ENCODE data around the gene MCMBP. TPM values are rescaled to one million over a fixed set of nuclear protein-coding genes. Genes with fewer than 3 reads are reported as not detected.
A peak's percentile ranks its signal among the peaks of the same experiment; 100 is the strongest.
"Not testable (repeated sequence)": the region's sequence is repeated elsewhere in the genome, so short reads cannot be mapped to it uniquely, and the experiment has no call there.

The MCMBP gene
- polyA plus RNA-seq, 3 donors: 54.7 to 60.2 (median 58.1) TPM

DNA sequence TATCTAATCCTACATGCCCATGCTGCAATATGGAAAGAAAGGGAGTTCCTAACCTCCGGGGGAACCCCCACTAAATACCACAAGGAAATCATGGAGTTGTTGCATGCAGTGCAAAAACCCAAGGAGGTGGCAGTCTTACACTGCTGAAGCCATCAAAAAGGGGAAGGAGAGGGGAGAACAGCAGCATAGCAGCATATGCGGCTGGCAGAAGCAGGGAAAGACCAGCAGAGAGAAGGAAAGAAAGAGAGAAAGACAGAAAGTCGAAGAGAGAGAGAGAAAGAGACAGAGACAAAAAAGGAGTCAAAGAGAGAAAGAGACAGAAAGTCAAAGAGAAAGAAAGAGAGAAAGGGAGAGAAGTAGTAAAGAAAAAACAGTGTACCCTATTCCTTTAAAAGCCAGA lies 16.1 kb upstream of the MCMBP start:
- not testable (repeated sequence) for DNase-seq

DNA sequence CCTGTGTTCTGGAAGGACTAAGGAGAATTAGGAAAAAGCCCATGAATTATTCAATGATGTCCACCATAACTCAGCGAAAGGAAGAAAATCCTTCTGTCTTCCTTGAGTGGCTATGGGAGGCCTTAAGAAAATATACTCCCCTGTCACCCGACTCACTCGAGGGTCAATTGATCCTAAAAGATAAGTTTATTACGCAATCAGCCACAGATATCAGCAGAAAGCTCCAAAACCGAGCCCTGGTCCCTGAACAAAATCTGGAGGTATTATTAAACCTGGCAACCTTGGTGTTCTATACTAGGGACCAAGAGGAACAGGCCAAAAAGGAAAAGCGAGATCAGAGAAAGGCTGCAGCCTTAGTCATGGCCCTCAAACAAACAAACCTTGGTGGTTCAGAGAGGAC lies 13.4 kb upstream of the MCMBP start:
- not testable (repeated sequence) for DNase-seq

DNA sequence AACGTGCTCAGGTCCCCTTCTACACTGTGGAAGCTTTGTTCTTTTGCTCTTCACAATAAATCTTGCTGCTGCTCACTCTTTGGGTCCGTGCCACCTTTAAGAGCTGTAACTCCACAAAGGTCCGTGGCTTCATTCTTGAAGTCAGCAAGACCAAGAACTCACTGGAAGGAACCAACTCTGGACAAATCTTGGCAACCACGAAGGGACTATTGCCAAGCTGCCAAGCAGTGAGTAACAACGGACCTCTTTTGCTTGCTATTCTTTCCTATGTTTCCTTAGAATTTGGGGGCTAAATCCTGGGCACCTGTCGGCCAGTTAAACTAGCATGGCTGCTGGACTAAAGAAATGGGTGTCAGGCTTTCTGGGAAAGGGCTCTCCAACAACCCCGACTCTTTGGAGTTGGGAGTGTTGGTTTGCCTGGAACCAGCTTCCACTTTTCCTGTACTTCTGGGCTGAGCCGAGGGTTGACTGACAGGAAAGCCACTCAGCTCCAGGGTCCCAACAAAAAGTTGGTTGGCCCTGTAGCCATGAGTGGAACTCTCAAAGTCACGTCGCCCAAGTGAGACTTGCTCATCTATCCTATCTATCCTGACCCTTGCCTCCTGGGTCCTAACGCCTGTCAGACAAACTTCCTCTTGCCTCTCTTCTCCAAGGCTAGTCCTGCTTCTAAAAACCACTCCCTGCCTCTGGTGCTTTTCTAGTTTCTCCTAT lies 11.4 kb upstream of the MCMBP start:
- not testable (repeated sequence) for DNase-seq

DNA sequence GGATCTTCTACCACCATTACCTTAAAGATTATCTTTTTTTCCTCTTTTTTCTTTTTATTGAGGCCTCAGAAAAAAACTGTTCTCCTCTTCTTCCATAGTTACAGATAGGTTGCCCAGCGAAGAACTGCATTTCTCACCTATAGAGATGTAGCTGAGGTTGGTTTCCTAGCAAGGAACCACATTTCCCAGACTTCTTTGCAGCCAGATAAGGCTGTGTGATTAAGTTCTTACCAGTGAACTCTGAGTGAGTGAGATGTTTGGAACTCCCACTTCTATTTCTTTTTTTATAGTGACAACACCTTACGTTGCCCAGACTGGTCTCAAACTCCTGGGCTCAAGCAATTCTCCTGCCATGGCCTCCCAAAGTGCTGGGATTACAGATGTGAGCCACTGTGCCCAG lies 5.9 kb upstream of the MCMBP start:
- no peak for DNase-seq

DNA sequence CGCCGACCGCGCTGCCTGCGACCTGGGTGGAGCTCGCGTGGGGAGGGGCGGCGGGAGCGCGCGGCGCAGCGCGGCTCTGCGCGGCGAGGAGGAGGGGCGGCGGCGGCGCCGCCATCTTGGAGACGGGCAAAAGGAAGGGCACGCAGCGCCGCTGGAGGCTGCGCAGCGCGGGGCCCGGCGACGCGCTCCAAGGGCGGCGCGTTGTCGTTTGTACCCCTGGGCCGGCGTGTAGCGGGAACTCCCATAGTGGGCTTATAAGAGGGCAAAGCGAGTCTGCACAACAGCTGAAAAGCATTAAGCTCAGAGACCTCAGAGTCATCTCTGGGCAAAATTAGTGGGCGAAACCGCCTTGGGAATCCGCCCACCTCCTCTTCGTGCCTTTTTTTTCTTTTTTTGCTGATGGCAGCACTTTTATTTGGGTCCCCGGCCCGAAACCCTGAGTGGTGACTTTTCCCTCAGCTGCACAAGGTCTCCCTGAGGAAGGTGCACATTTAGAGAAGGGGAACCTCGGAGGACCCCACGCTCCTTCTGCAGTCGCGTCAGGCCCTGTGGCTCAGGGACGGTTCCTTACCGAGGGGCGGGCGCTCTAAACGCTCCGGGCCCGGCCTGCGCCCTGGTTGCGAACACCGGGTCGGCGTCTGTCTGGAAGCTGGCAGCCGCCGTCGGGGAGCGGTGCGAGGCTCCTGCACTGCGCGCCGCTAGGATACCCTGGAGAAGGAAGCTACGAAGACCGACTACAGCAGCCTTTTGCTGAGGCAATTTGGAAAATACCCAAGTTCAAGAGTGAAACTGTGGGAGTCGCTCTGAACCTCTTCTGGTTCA lies 428 bp upstream of the MCMBP start:
- DNase-seq: peak; percentile 89

DNA sequence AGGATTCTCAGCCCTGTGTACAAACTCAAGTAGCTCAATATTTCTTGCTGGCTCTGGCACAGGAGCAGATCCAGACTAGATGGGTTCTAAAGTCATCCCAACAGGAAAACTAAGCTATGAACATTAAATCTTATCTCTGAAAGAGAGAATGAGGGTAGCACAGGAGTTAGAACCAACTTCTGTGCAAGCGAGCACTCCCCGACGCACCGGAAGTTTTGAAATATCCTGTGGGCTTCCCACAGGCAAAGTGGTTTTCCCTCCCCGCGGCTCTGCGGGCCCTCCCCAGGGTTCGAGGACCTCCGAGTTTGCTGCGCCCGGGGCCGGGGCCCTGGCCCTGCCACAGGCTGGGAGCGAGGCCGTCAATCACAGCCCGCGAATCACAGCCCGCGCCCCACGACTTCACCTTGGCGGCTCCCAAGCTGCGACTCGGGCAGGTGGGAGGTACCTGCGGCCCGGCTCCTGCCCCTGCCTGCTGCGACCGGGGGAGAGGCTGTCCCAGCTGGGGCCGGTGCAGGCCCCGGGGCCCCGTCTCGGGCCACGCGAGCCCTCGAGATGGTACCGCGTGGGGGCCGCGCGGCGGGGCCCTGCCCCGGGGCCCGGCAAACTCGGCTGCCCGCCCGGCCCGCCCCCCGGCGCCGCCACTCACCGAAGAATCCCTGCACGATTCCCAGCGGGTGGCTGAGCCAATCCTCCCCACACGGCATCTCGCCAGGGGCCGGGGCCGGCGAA lies 598 bp downstream of the MCMBP start:
- peak; percentile 31 for DNase-seq

DNA sequence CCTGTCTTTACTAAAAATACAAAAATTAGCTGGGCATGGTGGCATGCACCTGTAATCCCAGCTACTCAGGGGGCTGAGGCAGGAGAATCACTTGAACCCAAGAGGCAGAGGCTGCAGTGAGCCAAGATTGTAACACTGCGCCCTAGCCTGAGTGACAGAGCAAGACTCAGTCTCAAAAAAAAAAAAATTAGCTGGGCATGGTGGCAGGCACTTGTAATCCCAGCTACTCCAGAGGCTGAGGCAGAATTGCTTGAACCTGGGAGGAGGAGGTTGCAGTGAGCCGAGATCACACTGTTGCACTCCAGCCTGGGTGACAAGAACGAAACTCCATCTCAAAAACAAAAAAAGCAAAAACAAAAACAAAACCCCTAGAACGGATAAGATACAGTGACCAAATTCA lies 3.2 kb downstream of the MCMBP start:
- not testable (repeated sequence) for DNase-seq

DNA sequence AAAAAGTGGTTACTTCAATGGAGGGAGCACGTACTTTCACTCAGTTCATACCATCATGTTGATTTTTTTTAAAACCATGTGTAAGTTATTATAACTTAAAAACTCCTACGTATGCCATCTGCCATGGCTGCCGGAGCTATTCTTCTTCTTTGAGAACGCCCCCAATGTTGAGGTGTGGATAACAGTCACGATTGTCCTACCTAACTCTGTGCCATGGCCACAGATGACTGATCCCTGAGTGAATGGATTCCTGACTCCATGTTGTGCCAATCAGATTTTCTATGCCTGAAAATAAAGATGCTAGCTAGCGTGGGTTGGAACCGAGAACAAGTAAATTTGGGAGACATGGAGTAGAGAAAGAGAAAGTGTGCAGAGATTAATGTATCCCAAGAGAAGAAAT lies 5.3 kb downstream of the MCMBP start:
- DNase-seq: no peak

DNA sequence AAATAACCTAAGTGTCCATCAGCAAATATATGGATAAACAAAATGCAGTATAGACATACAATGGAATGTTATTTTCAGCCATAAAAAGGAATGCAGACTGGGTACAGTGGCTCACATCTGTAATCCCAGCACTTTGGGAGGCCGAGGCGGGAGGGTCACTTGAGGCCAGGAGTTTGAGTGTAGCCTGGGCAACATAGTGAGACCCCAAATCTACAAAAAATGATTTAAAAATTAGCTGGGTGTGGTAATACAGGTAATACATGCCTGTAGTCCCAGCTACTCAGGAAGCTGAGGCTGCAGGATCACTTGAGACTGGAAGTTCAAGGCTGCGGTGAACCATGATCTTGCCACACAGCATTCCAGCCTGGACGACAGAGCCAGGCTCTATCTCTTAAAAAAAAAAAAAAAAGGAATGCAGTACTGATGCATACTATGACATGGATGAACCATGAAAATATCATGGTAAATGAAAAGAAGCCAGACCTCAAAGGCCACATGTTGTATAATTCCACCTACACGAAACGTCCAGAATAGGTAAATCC lies 6.9 kb downstream of the MCMBP start:
- no peak for DNase-seq

DNA sequence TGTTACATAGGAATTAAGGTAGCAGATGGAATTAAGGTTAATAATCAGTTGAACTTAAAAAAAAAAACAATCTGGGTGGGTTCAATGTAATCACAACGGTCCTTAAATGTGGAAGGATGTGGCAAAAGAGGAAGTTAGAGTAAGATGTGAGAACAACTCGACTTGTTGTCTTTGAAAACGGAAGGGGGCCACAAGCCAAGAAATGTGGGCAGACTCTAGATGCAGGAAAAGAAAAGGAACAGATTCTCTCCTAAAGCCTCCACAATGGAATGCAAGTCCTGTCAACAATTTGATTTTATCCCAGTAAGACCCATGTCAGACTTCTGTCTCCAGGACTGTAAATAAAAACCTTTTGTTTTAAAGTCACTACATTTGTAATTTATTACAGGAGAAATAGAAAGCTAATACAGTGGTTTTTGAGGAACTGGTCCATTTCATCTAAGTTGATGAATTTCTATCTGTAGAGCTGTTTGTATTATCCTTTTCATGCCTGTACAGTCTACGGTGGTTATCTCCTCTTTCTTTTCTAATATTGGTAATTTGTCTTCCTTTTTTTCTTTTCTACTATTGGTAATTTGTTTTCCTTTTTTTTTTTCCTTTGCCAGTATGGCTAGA lies 8.6 kb downstream of the MCMBP start:
- no peak for DNase-seq

DNA sequence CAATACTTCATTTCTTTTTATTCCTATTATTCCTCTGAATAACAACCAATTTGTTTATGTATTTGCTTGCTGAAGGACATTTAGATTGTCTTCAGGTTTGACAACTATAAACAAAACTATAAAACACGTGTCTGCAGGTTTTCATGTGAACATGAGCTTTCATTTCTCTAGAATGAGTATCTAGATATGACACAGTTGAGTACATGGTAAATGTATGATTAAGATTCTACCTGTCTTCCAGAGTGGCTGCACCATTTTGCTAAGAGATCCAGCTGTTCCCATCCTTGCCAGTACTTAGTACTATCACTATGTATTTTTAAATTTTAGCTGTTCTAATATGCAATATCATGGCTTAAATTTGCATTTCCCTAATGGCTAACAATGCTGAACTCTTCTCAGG lies 10.1 kb downstream of the MCMBP start:
- DNase-seq: no peak

DNA sequence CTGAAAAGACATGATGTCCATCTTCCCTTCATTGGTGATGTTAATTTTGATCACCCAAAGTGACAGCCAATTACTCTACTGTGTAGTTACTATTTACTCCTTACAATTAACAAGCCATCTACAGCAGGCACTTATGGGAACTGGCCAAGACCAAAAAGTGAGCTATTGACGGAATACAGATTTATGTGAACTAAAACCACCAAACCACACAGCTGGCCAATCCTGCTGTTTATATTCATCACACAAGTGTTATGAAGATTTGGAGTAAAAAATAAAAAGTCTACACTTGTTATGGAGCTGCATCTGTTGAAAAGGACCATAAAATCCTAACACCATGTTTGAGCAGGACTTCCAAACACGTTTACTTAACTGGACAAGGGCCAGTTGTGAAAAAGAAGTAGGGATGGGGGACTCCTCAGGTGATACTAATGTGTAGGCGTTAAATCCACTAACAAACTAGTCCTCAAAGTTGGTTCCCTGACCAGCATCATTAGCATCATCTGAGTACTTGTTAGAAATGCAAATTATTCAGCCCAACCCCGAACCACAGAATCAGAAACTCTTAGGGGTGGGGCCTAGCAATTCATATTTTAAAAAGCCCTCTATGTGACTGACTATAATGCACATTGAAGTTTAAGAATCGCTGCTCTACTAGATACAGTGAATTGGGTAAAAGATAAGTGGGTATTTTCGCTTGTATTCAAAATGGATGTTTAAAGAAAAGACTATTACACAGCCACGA lies 11.6 kb downstream of the MCMBP start:
- DNase-seq: no peak

DNA sequence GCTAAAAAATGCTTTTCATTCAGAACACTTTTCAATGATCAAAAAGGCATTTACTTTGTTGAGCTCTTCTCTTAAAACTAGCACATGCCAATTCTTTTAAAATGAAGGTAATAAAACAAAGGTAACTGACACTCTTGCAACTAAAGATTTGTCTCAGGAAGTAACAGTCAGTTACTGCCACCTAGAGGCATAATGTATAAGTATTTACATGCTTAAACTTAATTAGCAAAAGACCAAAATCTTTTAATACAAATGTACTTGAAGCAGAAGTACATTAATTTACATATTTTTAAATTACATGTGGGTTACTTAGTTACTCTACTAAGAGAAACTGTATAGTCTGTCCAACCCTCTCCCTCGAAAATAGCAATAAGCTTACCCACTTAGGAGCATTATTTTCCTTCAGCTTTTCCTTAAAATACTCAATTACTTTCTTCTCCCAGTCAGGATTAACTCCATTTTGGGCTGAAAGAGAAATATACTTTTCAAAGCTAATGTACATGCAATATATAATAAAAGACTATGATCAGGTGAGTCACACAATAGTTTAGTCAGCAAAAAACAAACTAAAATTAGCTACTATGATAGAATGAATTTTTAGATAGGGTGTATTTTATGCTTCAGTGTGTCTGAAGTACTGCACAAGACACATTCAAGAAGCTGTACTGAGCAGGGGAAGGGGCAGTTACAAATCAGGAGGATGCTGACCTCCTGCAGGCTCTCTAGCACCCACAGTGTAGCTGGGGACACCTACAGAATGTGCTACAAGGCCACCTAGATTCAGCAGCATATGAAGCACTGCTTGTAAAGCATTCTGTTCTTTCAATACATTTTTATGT lies 13.0 kb downstream of the MCMBP start:
- DNase-seq: peak; percentile 16

DNA sequence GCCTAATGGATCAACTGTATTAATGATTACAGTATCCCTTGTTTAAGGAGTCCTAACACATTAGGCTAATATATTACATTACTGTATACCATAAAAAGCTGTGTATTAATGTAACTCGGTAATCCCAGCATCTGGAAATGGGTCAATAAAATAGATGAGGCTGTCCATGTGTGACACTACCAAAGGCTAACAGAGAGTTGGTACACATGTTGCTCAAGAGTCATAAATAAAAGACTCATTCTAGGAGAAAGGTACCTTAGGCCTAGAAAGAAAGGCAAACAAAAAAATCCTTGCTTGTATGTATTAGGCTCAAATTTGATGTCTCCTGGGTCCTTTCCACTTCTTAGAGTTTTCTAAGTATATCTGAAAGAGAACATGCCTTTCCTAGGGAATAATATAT lies 14.6 kb downstream of the MCMBP start:
- DNase-seq: no peak

DNA sequence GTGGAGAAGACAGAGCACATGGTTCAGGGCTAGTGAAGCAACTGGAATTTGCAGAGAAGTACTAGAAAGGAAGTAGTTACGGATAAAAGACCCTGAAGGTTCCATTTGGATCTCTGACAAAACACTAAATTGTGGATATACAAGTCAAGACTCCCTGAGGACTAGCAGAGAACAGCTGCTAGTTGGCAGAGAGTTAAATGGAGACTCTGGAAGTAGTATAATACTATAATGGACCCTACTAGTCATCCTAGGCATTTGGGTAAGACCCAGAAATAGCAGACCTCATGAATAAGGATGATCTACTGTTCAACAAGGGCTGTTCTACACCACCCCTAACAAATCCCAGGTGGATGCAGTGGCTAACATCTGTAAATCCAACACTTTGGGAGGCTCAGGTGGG lies 19.1 kb downstream of the MCMBP start:
- no peak for DNase-seq

DNA sequence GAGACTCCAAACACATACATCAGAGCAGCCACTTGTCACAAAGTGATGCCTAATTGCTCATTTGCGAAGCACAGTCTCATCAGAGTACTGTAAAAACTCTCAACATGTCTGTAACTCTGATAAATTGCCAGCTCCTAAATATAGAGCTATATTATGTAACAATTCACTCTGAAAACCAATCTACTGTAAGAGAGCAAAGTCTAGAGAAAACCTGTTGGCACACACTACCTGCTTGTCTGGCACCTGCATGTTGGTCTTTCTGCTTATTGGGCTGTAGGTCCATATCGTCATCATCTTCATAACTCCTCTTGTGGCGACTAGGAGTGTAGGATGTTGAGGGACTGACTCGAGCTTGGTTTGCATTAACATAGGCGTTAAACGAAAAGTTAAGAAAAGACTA lies 19.8 kb downstream of the MCMBP start:
- no peak for DNase-seq

DNA sequence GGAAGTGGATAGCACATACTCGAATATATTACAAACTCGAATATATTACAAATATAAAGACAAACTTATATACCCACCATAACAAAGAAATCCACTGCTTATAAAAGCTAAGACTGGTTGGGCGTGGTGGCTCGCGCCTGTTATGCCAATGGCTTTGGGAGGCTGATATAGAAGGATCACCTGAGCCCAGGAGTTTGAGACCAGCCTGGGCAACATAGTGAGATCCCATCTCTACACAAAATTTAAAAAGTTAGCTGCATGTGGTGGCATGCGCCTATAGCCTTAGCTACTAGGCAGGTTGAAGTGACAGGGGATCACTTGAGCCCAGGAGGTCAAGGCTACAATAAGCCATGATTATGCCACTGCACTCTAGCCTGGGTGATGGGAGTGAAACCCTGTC lies 20.4 kb downstream of the MCMBP start:
- DNase-seq: no peak

DNA sequence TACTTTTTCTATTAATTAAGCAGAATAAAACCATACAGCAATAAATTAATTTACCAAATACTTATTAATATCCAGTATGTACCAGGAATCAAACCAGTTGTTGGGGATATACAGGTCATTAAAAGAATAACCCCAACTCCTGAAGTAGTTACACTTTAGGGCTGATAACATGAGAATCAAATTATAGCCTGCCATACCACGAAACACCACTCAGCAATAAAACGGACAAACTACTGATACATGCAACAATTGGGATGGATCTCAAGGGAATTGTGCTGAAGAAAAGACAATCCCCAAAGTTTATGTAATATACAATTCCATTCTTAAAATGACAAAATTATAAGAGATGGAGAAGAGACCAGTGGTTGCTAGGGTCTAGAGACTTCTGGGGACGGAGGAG lies 22.7 kb downstream of the MCMBP start:
- no peak for DNase-seq

DNA sequence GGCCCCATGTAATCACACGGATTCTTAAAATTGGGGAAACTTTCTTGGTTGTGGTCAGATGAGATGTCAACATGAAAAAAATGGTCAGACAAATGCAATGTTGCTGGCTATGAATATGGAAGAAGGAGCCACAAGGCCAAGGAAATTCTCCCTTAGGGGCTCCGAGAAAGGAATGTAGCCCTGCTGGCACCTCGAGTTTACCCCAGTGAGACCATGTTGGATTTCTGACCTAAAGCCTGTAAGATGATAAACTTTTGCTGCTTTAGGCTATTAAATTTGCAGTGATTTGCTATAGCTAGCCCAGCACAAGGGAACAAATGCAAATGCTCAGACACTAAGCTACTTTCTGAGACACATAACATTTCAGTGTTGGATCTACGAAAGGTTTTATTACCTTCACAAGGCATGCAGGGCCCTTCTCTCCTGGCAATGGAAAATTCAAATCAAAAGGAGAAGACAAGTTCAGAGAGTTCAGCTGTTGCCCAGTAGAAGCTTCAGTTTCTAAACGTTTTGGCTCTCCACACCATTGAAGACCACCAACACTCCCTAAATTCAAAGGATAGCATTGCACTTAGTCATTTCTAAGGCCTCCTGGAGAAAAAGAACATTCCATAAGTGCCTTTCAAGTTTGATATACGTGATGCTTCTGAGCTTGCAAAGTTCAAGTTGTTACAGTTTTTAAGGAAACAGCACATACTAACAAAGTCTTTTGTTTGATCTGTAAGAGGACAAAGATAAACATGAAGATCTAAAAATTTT lies 23.4 kb downstream of the MCMBP start:
- no peak for DNase-seq

DNA sequence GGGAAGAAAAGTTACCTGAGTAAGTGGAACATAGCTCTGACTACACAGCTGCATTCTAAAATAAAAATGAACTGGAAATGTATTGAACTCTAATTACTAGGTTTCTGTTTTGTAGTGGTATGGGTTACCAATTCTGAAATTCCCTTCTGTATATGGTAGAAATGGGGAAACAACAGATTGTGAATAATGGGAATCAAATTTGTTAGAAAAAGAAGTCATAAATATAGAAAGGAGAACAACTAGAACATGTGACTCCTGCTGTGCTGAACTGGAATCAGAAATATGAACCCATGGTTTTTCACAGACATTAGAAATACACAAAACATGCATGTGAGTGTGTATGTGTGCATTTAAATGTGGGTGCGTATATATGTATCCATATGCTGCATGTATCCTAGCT lies 27.0 kb downstream of the MCMBP start:
- DNase-seq: no peak

All from renal pelvis (tissue), 4 donors.